Activated T-helper 1 cell treated with anti-CD3 and anti-CD28 coated beads, Interleukin-2, amount 50 U/mL, for 16 hours (primary cell): ENCODE results near the gene SLC44A4.
"Not testable (repeated sequence)": the region's sequence is repeated elsewhere in the genome, so short reads cannot be mapped to it uniquely, and the experiment has no call there.

ENCODE experiments used
- DNase-seq, 2 donors: peaks; one replicate each; pipeline ENCODE4 v3.0.0-alpha.2; 2020; ENCODE audit warnings: low read depth in 1 of 2, low spot score in 1 of 2

SLC44A4 gene

DNA sequence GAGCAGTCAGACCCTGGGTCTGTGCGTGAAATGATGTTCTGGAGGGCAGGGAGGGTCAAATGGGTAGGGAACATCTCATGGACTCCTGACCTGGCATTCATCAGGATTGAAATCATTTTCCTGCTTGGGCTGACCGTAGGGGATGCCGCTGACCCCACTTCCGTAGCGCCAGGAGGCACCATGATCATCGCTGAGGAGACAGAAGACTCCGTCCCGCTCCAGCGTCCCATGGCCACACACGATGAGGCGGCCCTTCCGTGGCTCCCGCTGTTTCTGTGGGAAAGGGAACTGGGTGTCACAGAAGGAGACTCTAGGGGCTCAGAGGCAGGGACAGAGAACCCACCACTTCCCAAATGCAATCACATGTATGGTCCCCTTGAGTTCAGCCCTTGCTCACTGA lies 18.4 kb downstream of the SLC44A4 start:
- DNase-seq, result no peak

DNA sequence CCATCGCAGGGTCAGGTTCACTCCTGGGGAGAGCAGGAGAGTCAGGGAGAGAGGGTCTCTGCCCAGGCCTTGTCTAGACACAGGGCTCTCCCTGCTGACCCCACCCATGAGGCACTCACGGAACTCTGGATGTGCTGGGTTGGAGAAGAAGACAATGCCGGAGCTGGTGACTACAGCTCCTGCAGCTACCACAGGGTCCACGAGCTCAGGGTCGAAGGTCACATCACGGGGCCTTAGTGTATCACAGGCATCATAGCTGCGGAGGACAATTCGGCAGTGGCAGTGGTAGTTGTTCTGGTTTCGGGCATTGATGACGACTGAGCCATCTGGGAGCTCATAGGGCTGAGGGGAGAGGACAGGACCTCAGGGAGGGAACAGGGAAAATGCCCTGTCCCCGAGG lies 18.9 kb downstream of the SLC44A4 start:
- DNase-seq, result no peak

DNA sequence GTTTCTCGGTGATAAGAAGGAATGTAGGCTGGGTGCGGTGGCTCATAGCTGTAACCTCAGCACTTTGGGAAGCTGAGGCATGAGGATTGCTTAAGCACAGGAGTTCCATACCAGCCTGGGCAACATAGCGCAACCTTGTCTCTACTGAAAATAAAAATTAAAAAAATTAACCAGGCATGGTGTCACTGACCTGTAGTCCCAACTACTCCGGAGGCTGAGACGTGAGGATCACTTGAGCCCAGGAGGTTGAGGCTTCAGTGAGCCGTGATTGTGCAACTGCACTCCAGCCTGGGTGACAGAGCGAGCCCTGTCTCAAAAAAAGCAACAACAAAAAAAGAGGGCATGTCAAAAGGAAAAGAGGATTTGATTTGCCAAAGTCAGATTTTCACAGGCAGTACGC lies 20.1 kb downstream of the SLC44A4 start:
- no peak for DNase-seq

DNA sequence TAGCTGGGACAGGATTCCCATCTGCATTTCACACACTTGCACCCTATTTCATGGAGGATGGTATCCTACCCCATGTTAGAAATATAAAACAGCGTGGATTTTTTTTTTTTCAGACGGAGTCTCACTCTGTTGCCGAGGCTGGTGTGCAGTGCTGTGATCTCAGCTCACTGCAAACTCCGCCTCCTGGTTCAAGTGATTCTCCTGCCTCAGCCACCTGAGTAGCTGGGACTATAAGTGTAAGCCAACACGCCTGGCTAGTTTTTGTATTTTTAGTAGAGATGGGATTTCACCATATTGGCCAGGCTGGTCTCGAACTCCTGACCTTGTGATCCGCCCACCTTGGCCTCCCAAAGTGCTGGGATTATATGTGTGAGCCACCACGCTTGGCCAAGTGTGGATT lies 21.0 kb downstream of the SLC44A4 start:
- DNase-seq, result not testable (repeated sequence)

DNA sequence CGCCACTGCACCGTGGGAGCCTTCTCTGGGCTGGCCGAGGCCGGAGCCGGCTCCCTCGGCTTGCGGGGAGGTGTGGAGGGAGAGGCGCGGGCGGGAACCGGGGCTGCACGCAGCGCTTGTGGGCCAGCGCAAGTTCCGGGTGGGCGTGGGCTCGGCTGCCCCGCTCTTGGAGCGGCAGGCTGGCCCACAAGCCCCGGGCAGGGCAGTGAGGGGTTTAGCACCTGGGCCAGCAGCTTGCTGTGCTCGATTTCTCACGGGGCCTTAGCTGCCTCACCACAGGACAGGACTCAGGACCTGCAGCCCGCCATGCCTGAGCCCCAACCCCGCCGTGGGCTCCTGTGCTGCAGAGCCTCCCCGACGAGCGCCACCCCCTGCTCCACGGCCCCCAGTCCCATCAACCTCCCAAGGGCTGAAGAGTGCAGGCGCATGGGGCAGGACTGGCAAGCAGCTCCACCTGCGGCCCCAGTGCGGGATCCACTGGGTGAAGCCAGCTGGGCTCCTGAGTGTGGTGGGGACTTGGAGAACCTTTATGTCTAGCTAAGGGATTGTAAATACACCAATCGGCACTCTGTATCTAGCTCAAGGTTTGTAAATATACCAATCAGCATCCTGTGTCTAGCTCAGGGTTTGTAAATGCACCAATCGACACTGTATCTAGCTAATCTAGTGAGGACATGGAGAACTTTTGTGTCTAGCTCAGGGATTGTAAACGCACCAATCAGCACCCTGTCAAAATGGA lies 26.6 kb downstream of the SLC44A4 start:
- DNase-seq, result not testable (repeated sequence)

DNA sequence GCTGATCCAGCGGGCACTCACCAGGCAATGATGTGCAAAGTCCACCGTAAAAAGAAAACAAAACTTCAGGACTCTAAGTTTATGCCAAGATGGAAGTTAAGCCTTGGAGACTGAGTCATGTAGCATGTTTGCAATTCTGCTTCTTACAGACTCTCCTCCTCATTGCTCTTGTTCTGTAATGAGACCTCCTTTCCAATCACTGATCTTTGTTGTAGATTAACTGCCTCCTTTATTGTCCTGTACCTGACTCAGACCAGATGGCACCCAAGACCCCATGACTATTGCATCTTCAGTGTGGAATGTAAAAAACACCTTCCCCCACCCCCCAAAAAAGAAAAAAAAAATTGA lies 27.3 kb downstream of the SLC44A4 start:
- no peak for DNase-seq

DNA sequence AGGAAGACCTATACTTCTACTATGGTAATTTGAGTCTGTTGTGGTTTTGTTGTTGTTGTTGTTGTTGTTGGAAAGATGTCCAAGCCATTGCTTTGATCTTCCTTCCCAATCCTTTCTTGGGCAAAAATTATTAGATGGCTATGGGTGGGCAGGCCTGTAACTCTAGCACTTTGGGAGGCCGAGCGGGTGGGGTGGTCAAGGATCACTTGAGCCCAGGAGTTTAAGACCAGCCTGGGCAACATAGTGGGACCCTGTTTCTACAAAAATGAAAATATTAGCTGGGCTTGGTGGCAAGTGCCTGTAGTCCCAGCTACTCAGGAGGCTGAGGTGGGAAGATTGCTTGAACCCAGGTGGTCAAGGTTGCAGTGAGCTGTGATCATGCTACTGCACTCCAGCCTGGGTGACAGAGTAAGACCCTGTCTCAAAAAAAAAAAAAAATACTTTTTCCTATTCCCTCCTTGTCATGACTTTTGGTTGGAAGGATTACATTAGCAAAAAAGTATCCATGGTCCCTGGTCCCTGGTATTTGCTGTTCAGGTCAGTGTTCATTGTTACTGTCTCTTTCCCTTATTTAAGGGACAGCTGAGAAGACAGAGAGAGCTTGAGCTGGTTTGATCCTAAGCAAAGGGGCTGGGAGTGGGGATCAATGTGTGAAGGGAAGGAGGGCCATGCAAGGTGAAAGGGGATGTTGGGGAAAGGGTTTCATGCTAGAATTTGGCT lies 27.9 kb downstream of the SLC44A4 start:
- no peak for DNase-seq

DNA sequence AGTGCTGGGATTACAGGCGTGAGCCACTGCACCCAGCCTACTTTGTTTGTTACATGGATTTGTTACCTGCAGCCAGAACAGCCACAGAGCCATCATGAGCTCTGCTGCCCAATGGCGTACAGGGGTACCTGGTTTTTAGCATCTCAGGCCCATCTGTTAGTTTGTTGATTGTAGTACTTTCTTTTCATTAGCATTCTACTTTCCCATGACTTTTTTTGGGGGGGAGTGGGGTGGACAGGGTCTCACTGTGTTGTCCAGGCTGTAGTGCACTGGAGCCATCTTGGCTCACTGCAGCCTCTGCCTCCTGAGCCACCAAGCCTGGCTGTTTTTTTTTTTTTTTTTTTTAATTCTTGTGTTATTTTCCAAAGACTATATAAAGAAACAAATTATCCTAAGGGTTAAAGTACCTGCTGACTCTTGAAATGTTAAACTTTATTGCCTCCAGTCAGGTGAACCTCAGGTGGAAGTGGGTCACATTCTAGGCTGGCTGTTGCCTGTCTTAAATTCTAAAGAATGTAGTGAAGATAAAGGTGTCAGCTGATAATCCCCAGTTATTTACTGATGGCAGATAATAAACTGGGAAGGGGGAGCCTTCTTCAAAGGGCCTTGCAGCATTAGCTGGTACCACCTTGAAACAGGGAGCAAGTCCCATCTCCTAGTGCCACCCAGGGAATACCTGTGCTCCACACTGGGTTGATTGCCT lies 31.4 kb downstream of the SLC44A4 start:
- DNase-seq, result no peak

DNA sequence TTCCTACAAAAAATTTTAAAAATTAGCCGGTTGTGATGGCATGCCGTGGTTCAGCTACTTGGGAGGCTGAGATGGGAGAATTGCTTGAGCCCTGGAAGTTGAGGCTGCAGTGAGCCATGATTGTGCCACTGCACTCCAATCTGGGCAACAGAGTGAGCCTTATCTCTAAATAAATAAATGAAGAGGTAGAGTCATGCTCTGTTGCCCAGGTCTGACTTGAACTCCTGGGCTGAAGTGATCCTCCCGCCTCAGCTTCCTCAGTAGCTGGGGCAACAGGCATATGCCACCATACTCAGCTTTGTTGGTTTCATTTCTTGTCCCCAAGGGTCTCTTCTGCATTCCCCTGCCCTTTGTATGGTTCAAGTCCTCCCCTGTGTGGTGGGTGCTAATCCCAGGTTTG lies 34.3 kb downstream of the SLC44A4 start:
- DNase-seq, result no peak

DNA sequence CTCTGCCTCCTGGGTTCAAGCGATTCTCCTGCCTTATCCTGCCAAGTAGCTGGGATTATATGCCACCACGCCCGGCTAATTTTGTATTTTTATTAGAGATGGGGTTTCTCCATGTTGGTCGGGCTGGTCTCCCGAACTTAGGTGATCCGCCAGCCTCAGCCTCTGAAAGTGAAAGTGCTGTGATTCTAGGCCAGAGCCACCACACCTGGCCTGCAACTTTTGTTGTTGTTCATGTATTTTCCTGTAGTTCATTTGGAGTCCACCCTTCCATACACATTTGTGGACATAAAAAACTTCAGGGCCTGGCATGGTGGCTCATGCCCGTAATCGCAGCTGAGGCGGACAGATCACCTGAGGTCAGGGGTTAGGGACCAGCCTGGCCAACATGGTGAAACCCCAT lies 36.7 kb downstream of the SLC44A4 start:
- no peak for DNase-seq

DNA sequence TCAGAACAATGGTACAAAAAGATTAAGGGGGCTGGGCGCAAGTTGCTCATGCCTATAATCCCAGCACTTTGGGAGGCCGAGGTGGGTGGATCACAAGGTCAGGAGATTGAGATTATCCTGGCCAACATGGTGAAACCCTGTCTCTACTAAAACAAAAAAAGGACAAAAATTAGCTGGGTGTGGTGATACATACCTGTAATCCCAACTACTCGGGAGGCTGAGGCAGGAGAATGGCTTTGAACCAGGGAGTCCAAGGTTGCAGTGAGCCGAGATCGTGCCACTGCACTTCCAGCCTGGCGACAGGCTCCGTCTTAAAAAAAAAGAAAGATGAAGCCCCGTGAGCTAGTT lies 39.0 kb downstream of the SLC44A4 start:
- not testable (repeated sequence) for DNase-seq

DNA sequence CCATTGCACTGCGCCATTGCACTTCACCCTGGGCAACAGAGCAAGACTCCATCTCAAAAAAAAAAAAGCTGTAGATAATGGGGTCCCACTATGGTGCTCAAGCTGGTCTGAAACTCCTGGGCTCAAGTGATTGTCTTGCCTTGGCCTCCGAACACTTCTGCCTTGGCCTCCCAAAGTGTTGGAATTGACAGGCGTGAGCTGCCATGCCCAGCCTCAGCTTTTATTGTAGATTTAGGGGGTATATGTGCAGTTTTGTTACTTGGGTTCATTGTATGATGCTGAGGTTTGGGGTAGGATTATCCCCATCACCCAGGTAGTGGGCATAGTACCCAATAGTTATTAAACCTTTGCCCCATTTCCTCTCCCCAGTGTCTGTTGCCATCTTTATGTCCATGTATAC lies 39.8 kb downstream of the SLC44A4 start:
- no peak for DNase-seq

DNA sequence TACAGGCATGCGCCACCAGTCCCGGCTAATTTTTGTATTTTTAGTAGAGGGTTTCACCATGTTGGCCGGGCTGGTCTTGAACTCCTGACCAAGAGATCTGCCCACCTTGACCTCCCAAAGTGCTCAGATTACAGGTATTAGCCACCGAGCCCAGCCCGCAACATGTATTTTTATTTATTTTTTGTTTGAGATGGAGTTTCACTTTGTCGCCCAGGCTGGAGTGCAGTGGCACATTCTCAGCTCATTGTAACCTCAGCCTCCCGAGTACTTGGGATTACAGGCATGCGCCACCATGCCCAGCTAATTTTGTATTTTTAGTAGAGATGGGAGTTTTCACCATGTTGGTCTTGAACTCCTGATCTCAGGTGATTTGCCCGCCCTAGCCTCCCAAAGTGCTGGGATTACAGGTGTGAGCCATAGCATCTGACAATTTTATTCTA lies 40.7 kb downstream of the SLC44A4 start:
- not testable (repeated sequence) for DNase-seq

DNA sequence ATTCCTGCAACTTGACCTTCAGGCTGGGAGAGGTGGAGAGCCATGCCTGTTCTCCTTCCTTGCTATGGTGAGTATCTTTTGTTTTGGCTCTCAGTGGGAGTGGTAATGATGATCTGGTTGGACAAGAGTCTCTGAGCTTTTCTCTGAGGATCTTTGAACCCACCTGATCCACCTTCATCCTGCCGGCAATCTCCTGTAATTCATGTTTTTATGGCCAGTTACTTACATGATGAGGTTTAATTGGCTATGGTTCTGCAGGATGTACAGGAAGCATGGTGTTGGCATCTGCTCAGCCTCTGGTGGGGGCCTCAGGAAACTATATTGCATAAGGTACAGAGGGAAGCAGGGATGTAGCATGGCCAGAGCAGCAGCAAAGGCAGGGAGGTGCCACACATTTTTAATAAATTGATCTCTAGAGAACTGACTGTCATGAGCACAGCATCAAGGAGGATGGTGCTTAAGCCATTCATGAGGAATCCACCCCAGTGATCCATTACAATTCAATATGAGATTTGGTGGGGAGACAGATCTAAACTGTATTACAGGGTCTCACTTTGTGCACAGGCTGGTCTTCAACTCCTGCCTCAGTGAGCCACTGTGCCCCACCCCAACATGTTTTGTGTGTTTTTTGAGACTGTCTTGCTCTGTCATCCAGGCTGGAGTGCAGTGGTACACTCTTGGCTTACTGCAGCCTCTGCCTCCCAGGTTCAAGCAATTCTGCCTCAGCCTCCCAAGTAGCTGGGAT lies 41.3 kb downstream of the SLC44A4 start:
- no peak for DNase-seq

DNA sequence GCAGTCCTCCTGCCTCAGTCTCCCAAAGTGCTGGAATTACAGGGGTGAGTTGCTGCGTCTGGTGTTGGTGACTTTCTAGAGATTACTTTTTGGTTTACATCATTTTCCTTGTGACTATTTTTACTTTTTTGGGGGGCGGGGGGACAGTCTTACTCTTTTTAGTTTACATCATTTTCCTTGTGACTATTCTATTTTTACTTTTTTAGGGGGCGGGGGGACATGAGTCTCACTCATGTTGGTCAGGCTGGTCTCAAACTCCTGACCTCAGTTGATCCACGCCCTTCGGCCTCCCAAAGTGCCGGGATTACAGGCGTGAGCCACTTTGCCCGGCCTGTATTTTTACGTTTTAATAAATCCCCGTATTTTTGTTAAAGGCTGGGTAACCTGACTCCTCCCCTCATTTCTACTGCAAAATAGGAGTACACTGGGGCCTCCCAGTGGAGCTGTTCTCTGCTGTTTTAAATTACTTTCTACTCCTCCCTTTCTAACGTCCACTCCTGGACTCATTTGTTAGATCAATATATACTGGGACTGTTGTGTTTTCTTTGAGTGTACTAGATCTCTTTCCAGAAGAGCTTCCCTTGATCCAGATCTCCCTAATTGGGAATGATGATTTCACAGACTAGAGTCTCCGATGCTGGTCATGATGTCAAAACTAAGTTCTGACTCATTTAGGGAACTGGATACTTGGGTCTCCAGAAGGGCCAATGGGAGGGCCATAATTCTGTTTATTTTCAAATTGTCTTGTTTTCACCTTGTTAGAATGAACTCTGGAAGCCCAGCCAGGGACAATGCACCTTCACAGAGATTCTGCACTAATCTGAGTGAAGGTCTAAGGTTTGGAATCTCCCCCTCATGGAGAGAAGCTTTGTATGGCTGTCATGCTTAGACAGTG lies 42.1 kb downstream of the SLC44A4 start:
- DNase-seq, result no peak

DNA sequence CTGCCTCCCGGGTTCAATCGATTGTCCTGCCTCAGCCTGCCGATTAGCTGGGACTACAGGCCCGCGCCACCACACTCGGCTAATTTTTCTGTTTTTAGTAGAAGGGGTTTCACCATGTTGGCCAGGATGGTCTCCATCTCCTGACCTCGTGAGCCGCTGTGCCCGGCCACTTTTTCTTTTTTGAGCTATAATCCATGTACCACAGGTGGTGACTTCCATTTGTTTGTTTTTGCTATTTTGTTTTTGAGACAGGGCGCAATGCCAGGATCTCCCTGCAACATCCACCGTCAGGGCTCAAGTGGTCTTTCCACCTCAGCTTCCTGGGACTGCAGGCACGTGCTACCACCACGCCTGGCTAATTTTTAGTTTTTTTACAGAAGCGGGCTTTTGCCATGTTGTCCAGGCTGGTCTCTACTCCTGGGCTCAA lies 42.7 kb downstream of the SLC44A4 start:
- no peak for DNase-seq

DNA sequence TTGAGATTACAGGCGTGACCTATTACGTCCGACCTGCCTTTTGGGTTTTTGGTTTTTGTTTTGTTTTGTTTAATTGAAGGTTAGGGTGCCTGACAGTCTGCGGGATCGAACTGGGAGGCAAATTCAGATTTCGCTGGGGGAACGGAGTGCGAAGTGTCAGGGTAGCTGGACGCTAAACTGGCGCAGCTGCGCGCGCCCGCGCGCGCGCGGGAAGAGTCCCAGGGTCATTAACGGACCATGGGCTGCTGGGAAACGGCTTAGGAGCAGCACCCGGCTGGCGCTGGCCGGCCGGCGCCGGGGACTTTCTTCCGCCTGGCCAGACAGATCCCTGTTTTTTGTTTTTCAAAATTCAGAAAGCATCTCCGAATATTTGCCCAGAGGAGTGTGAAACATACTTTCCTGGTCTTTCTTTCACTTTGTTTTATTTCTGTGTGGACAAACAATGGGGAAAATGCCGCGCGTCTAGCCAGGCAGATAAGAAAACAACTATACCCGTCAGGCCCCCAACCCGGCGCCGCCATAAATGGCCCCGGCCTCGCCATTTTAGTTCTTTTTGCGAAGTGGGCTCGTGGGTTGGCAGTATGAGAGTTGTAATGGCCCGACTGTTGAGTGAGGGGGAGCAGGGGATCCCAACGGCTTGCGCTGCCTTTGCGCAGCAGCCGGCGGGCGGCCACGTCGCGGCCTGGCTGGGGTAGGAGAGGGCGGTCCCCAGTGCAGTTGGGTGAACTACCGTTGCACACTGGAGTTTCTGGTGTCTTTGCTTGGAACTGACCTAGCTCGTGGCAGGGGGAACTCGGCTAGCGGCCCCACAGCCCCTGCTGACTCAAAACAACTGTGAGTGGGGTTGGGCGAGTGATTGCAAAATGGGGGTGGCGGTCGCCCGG lies 44.2 kb downstream of the SLC44A4 start:
- peak; percentile 66 to 67 for DNase-seq

DNA sequence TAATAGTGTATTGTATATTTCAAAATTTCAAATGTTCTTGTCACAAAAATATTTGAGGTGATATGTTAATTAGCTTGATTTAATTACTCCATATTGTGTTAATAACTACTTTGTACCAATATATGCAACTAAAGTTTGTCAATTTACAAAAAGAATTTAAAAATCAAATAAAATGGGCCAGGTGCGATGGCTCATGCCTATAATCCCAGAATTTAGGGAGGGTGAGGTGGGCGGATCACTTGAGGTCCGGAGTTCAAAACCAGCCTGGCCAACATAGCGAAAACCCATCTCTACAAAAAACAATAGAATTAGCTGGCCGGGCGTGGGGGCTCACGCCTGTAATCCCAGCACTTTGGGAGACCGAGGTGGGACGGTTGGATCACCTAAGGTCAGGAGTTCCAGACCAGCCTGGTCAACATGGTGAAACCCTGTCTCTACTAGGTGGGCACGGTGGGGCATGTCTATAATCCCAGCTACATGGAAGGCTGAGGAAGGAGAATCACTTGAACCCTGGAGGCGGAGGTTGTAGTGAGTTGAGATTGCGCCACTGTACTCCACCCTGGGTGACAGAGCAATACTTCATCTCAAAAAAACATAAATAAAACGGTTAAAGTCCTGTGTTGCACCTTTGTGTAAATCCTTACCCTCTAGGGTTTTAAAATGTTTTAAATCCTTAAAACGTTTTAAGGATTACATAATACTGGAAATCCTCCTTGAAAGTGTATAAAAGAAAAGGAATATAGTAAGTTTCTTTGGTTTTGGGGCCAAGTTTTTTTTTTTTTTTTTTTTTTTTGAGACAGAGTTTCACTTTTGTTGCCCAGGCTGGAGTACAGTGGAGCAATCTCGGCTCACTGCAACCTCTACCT lies 47.2 kb downstream of the SLC44A4 start:
- DNase-seq, result no peak

DNA sequence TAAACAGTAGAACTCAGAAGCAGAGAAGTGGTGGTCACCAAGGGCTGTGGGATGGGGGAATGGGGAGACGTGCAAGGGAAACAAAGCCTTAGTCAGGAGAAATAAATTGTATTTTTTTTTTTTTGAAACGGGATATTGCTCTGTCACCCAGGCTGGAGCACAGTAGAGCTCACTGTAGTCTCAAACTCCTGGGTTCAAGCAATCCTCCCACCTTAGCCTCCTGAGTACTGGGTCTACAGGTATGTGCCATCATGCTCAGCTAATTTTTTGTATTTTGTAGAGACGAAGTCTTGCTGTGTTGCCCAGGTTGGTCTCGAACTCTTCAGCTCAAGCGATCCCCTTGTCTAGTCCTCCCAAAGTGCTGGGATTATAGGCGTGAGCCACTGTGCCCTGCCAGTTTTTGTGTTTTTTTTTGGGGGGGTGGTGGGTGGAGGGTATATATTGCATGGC lies 47.9 kb downstream of the SLC44A4 start:
- no peak for DNase-seq
